Amniotic epithelial cell (primary cell): Measurements from ENCODE around the gene THSD4.
"Not testable (repeated sequence)": the region's sequence is repeated elsewhere in the genome, so short reads cannot be mapped to it uniquely, and the experiment has no call there.

Experiments used
- DNase-seq: peaks from one replicate; pipeline ENCODE4 v3.0.0-alpha.2; 2010; ENCODE audit warnings: low read depth

The THSD4 gene

GRCh38 chr15:71430782-71431181 is 315.5 kb downstream of the THSD4 start:
- no peak for DNase-seq

DNA sequence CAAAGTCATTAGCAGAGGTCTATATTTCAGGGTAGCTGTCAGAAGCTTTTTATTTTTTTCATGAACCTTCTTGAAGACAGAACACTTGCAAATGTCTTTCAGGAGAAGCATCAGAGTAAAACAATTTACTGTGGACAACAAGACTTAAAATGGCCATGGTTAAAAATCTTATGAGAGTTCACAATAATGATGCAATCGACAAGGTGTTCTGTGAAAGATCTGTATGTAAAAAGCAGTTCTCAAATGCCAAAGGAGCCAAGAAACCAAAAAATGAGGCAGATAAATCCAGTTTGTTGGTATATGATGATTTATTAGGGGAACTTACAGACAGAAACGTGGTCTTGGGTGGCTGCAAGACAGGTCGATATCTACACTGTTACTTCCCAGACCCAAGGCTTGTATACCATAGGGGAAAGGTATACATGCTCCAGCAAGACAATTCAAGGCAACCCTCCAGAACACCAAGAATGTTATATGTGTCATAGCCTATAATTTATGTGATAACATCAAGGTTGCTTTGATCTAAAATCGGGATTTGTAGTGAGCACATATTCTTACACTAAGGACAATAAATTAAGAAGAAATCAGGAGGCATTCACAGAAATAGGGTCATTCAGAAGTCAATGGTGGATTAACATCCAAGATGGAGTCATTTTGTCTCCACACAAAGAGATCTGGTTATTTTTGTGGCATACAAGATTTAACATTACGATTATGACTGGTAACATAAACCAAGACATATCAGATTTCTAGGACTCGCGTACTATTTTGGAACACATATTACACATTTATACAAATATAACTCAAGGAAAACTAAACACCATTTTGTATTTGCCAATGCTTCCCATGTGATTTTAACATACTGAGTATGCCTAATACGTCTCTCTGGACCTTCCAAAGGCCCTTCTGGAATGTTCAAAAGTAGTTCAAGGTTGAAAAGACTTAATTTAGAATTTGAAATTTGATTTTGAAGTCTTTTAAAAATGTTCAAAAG is 316.4 kb downstream of the THSD4 start:
- no peak for DNase-seq

- DNase-seq: no peak
These were observed 318.1 kb downstream of the THSD4 start for GRCh38 chr15:71433402-71433801.

DNA sequence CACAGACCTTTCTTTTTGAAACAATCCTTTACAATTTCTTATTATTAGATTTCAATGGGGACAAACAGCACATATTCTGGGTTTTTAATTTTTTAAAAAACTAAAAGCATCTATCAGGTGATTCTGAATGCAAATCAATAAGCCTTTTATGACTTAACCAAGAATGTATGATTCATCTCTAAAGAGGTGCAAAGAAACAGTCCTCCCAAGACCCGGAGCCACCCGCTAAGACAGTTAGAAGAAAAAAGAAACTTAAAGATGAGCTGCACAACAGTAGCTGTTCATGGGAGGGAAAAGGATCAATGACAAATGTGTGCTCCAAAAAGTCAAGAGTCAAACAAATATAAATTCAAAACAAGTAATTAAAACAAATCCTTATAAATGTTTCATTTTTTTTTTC is 319.5 kb downstream of the THSD4 start:
- no peak for DNase-seq

DNA sequence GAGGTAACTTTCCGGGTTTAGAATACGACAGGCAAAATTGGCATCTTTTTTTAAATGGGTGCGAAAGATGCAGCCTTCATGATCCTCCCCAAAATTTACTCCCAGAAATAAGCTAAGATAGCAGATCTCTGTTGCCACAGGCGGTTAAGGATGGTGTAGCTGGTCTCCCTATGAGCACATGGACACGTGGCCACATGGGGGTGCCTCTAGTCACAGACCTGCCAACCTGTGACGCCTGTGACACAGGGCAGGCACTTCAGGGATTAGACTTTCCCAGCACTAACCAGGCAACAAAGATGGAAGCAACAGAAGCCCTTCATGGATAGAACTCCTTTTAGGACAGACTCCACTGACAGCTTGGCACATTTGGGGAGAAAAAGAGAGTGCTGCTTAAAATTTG is 320.3 kb downstream of the THSD4 start:
- DNase-seq: no peak

DNA sequence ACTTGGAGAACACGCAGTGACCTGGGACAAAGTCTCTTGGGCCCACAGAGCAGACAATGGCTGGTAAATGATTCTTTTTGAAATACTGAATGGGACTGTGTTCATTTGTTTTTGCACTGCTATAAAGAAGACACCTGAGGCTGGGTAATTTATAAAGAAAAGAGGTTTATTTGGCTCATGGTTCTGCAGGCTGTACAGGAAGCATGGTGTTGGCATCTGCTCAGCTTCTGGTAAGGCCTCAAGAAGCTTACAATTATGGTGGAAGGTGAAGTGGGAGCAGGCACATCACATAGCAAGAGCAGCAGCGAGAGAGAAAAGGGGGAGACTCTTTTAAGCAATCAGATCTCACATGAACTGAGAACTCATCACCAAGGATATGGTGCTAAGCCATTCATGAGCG is 321.6 kb downstream of the THSD4 start:
- no peak for DNase-seq

GRCh38 chr15:71437404-71437803 is 322.1 kb downstream of the THSD4 start:
- no peak for DNase-seq

- no peak for DNase-seq
These were observed 322.6 kb downstream of the THSD4 start for GRCh38 chr15:71437919-71438318.

DNA sequence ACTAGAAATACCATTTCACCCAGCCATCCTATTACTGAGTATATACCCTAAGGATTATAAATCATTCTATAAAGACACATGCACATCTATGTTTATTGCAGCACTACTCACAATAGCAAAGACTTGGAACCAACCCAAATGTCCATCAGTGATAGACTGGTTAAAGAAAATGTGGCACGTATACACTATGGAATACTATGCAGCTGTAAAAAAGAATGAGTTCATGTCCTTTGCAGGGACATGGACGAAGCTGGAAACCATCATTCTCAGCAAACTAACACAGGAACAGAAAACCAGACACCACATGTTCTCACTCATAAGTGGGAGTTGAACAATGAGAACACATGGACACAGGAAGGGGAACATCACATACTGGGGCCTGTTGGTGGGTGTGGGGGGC is 324.2 kb downstream of the THSD4 start:
- not testable (repeated sequence) for DNase-seq

DNA sequence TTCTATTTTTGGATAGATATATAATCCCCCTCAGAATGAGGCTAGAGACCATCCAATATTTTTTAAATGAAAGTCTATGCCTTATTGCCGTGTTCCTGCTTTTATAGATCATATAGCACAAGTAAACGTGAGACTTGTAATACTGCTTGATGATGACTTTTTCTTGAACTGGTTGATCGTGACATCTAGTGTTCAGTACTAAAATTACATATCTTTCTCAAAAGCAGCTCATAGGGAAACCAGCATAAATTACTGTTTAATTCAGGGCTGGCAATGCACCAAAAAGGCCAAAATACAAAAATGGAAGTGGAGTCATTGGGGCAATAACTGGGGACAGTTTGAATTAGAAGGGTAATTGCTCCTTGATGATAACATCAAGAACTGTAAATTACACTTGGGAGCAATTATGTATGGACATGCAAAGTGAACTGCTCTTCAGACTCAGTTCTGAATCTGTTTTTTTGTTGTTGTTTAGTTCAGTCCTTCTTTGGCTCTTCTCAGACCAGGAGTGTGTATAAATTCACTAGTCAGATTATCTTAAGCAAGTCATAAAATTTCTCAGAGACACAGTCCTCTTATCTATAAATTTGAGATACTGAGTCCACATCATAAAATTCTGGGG is 325.3 kb downstream of the THSD4 start:
- DNase-seq: peak; percentile 63

DNA sequence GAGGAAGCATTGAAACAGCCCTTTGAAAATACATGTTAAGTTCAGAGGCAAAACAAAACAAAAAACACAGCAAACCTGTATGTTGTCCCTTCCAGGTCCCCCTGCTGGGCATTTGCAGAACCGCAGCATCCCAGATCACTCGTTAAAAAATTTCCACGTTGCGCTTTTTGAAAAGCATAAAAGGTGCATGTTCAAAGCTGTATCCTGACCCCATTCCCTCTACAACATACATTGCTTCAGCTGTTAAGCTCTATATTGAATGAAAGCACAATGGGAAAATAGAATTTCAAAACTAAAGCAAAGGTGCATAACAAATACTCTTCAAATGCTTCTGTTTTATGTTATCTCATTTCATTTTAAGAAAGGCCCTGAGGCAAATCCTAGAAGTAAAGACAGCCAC is 328.3 kb downstream of the THSD4 start:
- peak; percentile 35 for DNase-seq

DNA sequence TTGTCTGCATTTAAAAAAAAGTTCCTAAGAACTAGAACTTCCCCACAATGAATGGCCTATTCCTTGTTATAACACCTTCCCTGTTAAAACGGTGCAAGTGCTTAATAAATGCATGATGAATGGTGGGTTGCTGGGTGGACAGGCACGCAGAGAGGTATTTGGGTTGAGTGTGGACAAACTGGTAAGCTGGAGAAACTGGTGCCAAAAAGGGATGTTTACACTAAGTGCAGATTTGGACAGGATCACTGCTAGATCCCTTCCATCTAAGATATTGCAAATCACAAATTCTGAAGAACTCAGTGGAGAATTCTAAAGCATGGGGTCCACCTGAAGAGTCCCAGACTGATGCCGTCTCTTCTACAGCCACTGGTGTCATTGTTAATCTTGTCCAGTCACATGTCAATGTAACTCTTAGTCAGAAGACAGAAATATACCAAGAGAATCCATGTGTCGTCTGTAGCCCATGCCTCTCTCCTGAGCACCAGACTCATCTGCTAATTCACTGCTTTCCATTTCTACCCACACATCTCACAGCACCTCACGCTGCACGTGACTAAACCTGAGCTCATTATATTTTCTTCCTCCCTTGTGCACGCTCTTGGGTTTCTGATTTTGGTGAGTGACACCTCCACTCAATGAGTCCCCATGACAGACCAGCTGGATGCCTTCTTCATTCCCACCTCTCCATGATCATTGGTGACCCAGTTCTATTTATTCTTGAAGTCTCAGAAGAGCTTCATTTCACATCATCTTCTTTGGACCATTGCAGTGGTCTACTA is 328.9 kb downstream of the THSD4 start:
- no peak for DNase-seq

DNA sequence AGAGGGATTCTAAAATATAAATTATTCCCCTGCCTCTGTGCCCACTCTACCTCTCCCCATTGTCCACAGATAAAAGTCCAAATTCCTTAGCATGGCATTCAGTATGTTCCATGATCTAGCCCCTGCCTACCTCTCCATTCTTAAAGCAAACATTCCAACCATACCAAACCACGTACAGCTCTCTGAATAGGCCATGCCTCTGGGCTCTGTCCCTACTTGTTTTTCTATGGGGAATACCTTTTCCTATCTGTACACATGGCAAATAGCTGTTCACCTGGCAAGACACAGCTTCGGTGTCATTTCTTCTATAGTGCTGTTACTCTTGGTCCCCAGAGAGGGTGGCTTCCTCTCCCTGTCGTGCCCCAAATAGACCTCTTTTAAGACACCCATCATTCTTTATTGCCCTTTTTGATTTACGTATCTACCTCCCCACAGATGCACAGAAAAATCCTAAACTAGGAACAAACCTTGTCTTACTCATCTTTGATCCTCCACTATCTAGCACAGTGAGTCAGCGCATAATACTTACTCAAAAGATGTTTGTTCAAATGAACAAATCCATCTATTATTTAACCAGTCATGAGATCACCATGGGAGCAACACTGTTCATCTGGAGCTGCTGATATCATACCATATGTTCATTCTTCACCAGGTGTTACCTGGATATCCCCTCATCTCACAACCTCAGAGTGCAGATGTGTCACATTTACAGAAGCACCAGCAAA is 329.8 kb downstream of the THSD4 start:
- DNase-seq: peak; percentile 74

- DNase-seq: peak; percentile 47
These were observed 332.3 kb downstream of the THSD4 start for GRCh38 chr15:71447328-71448250.

GRCh38 chr15:71448688-71449114 is 333.4 kb downstream of the THSD4 start:
- peak; percentile 61 for DNase-seq

- no peak for DNase-seq
These were observed 334.1 kb downstream of the THSD4 start for GRCh38 chr15:71449363-71449762.

GRCh38 chr15:71449956-71450355 is 334.7 kb downstream of the THSD4 start:
- no peak for DNase-seq

DNA sequence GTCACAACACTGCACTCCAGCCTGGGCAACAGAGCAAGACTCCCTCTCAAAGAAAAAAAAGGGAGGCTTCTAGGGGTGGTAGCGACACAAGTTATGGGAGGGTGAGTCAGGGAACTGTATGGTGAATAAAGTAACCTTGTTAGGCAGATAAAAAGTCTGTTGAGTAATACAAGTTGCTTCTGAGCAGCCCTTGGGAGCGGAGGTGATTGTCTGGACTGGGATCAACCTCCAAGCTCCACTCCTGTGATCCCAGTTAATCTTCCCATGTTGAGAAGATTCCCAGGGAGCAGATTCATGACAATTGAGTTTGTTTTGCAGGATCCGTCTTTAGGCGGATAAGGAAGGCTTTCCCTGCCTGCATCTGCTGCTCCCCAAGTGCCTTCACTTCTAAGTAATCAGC is 335.9 kb downstream of the THSD4 start:
- DNase-seq: peak; percentile 77

GRCh38 chr15:71452893-71453292 is 337.6 kb downstream of the THSD4 start:
- DNase-seq: no peak

- no peak for DNase-seq
These were observed 339.3 kb downstream of the THSD4 start for GRCh38 chr15:71454462-71454996.
